Ovary (tissue), 9 donors: Measurements from ENCODE around the gene TAS2R30. TPM values are rescaled to one million over a fixed set of nuclear protein-coding genes. Genes with fewer than 3 reads are reported as not detected.

Experiments
- DNase-seq, 5 donors: peaks; one replicate each; pipeline ENCODE4 v3.0.0-alpha.2; 2019 to 2020
- H3K27ac ChIP-seq, 2 donors: fragments of 200-600 bp; one replicate each; pipeline versions ENCODE4 v1.5.1 to v1.8.0; 2019 to 2022
- H3K27me3 ChIP-seq: fragments of 200-600 bp; one replicate; pipeline ENCODE4 v1.8.0; 2022
- H3K36me3 ChIP-seq: fragments of 200-600 bp; sonication (generic); one replicate; pipeline ENCODE4 v1.5.1; 2019
- H3K4me1 ChIP-seq: one replicate; pipeline ENCODE4 v1.8.1; 2013; ENCODE audit warnings: mild to moderate bottlenecking, moderate library complexity; ENCODE audit not compliant: insufficient read depth
- H3K4me3 ChIP-seq: fragments of 200-600 bp; sonication (generic); one replicate; pipeline ENCODE4 v1.5.1; 2017
- H3K9me3 ChIP-seq, 2 donors: fragments of 200-600 bp in 1 of 2; sonication (generic) in 1 of 2; one replicate each; pipeline versions ENCODE4 v1.5.1 to v1.8.1; 2013 to 2019; ENCODE audit warnings: mild to moderate bottlenecking in 1 of 2, moderate library complexity in 1 of 2
- CTCF ChIP-seq, 3 donors: fragments of 450-650 bp in 2 of 3; fragments of 200-600 bp in 1 of 3; IDR thresholded peaks; one replicate each; pipeline versions ENCODE4 v1.5.1 to v1.8.0; 2016 to 2022; ENCODE audit warnings: antibody characterized with exemption in 3 of 3, mild to moderate bottlenecking in 1 of 3
- EP300 ChIP-seq: sonication (generic); formaldehyde crosslinking; IDR thresholded peaks from one replicate; pipeline ENCODE4 v1.6.1; 2017; ENCODE audit warnings: antibody characterized with exemption
- POLR2A ChIP-seq: fragments of 450-650 bp; IDR thresholded peaks from one replicate; pipeline ENCODE4 v1.6.1; 2017; ENCODE audit warnings: antibody characterized with exemption, mild to moderate bottlenecking, moderate library complexity
- WGBS, 3 donors: extraction: QIAGEN DNeasy Blood & Tissue Kit in 1 of 3; methylation state at CpG; one replicate each; pipeline versions ENCODE4 v1.1.5 to v1.1.7; 2013 to 2017; 5-methylcytosine and 5-hydroxymethylcytosine counted together
- intact Hi-C, 4 donors: fragments of 100-400 bp; cut with DNase I; formaldehyde crosslinking; loops; one replicate each; pipeline versions ENCODE4 v1.11.0 to v1.15.1; 2022 to 2023
- polyA plus RNA-seq, 2 donors: library from polyadenylated mRNA; stranded (reverse); fragments of 200-250 nt in 1 of 2; fragments of 350-450 nt in 1 of 2; fragmentation: Illumina TruSeq in 1 of 2; extraction: RNeasy Lipid Tissue Mini Kit (QIAGEN cat#74804) in 1 of 2; gene quantifications; one replicate each; pipeline ENCODE4 v1.2.3, GENCODE V29; 2013 to 2014
- small RNA-seq: library from RNA; depleted of rRNA; stranded (forward); fragments of <200 nt; gene quantifications from one replicate; pipeline ENCODE3, GENCODE V24; 2016
- total RNA-seq, 7 donors: library from RNA; depleted of rRNA in 2 of 7; stranded (reverse); fragments of >200 nt in 2 of 7; fragmentation: NEBNext Ultra II Directional in 3 of 7; extraction: Animal tissue kit (Norgen Biotek cat#: 25700) in 3 of 7; gene quantifications; one replicate each; pipeline versions ENCODE4 v1.1.0 to v1.2.4, GENCODE V29; 2016 to 2023
- donor health status: DM: no; HTN: no; CAD: no; lungs with moderate emphysema.
- donor health status: DM: no; HTN: no; CAD: no.
- donor health status: Bipolar disorder and iron deficiency.
- donor health status: DM: yes; HTN: yes; CAD: no.
- donor health status: DM: no; HTN: no; CAD: no.
- donor health status: DM: yes; HTN: yes; CAD: no.

The TAS2R30 gene
- total and polyA plus RNA-seq, 9 donors: 0.10 to 9.9 (median 3.2) TPM

- TF ChIP-seq EP300 (no peak), POLR2A (no peak), CTCF (IDR thresholded peaks at IDR 0.05) (no peak)
- Histone ChIP-seq H3K4me3 (no peak overlapping the region), H3K27me3 (no peaks in the 10 kb centered on the region), H3K27ac (no peak overlapping the region), H3K36me3 (no peaks in the 10 kb centered on the region), H3K9me3 (no peaks in the 10 kb centered on the region), H3K4me1 (no peaks in the 10 kb centered on the region)
- 78 to 97% (median 93%) methylated on average over 3 of the region's 3 CpGs for WGBS, 3 donors
- intact Hi-C loops: no loop called here
- no peak for DNase-seq
Measured at GRCh38 chr12:11085419-11085818, 49.0 kb downstream of the TAS2R30 start.

Small RNAs within 50 kb of the gene (small RNA-seq; reads per million reads assigned to genes)
- gene AC018630.1: not detected

Other genes starting within 250 kb of the TAS2R30 start
- gene TAS2R13, start 225.1 kb downstream of the TAS2R30 start, total RNA-seq: 1 to 10 TPM in 6 of 7 donors, under 1 TPM in 1; 0.74 to 3.5 (median 1.8) TPM
- gene TAS2R13, start 225.1 kb downstream of the TAS2R30 start, polyA plus RNA-seq: under 1 TPM; 0.06 to 0.15 TPM
- gene PRH2, start 205.4 kb downstream of the TAS2R30 start, total RNA-seq: under 1 TPM in 2 of 7 donors, not detected in 5; 0.43 to 0.95 TPM
- under 1 TPM in 1 of 2 donors, not detected in 1; 0.28 TPM for gene PRH2, start 205.4 kb downstream of the TAS2R30 start, polyA plus RNA-seq
- gene TAS2R14, start 195.4 kb downstream of the TAS2R30 start, total RNA-seq: 1 to 10 TPM; 2.4 to 6.9 (median 3.7) TPM
- gene TAS2R14, start 195.4 kb downstream of the TAS2R30 start, polyA plus RNA-seq: 1 to 10 TPM; 1.4 to 1.5 TPM
- 1 to 10 TPM; 1.1 to 3.5 (median 1.4) TPM for gene TAS2R50, start 147.7 kb downstream of the TAS2R30 start, total RNA-seq
- gene TAS2R50, start 147.7 kb downstream of the TAS2R30 start, polyA plus RNA-seq: under 1 TPM; 0.07 to 0.20 TPM
- gene TAS2R20, start 136.3 kb downstream of the TAS2R30 start, total RNA-seq: 1 to 10 TPM; 1.1 to 5.0 (median 2.5) TPM
- gene TAS2R20, start 136.3 kb downstream of the TAS2R30 start, polyA plus RNA-seq: under 1 TPM; 0.39 to 0.70 TPM
- gene TAS2R19, start 112.0 kb downstream of the TAS2R30 start, total RNA-seq: 1 to 10 TPM; 2.8 to 8.2 (median 3.4) TPM
- gene TAS2R19, start 112.0 kb downstream of the TAS2R30 start, polyA plus RNA-seq: under 1 TPM; 0.45 TPM
- gene TAS2R31, start 103.2 kb downstream of the TAS2R30 start, total RNA-seq: 1 to 10 TPM; 2.4 to 8.6 (median 4.5) TPM
- gene TAS2R31, start 103.2 kb downstream of the TAS2R30 start, polyA plus RNA-seq: under 1 TPM; 0.18 to 0.61 TPM
- 1 to 10 TPM in 5 of 7 donors, under 1 TPM in 2; 0.54 to 4.0 (median 1.7) TPM for gene TAS2R46, start 72.3 kb downstream of the TAS2R30 start, total RNA-seq
- not detected for gene TAS2R46, start 72.3 kb downstream of the TAS2R30 start, polyA plus RNA-seq
- gene TAS2R43, start 42.3 kb downstream of the TAS2R30 start, total RNA-seq: 1 to 10 TPM in 3 of 7 donors, under 1 TPM in 3, not detected in 1; 0.45 to 6.9 (median 1.2) TPM
- under 1 TPM; 0.10 to 0.50 TPM for gene TAS2R43, start 42.3 kb downstream of the TAS2R30 start, polyA plus RNA-seq
- 1 to 10 TPM; 3.3 to 7.0 (median 5.9) TPM for gene SMIM10L1, start 36.5 kb upstream of the TAS2R30 start, total RNA-seq
- gene SMIM10L1, start 36.5 kb upstream of the TAS2R30 start, polyA plus RNA-seq: 1 to 10 TPM; 4.3 to 9.8 TPM
- gene TAS2R42, start 52.3 kb upstream of the TAS2R30 start, total RNA-seq: not detected
- gene TAS2R42, start 52.3 kb upstream of the TAS2R30 start, polyA plus RNA-seq: not detected
- gene PRB3, start 135.1 kb upstream of the TAS2R30 start, total RNA-seq: not detected
- not detected for gene PRB3, start 135.1 kb upstream of the TAS2R30 start, polyA plus RNA-seq
- not detected for gene PRB4, start 175.8 kb upstream of the TAS2R30 start, total RNA-seq
- not detected for gene PRB4, start 175.8 kb upstream of the TAS2R30 start, polyA plus RNA-seq